Kidney (tissue), 14 donors: ENCODE measurements around the gene AKAP8. TPM values are rescaled to one million over a fixed set of nuclear protein-coding genes. Genes with fewer than 3 reads are reported as not detected.

Experiments
- DNase-seq, 5 donors: peaks; one replicate each; pipeline ENCODE4 v3.0.0-alpha.2; 2013 to 2020
- FAIRE-seq: peaks from 2 replicates; lab custom pipeline; 2012; peaks lifted over from hg19 to GRCh38; lab: Jason Lieb, UNC
- H3K27ac ChIP-seq, 2 donors: one replicate each; pipeline ENCODE4 v1.7.0; 2013; ENCODE audit warnings: low read depth in 2 of 2, low read length in 2 of 2, inconsistent platforms in 1 of 2
- H3K27me3 ChIP-seq: one replicate; pipeline ENCODE4 v1.7.1; 2013; ENCODE audit warnings: low read length, inconsistent platforms; ENCODE audit not compliant: control insufficient read depth, insufficient read depth
- H3K36me3 ChIP-seq, 3 donors: one replicate each; pipeline versions ENCODE4 v1.7.0 to v1.7.1; 2013; ENCODE audit warnings: low read length in 3 of 3, control low read depth in 1 of 3, inconsistent platforms in 1 of 3; ENCODE audit not compliant: insufficient read depth in 3 of 3, control insufficient read depth in 2 of 3
- H3K4me1 ChIP-seq, 3 donors: one replicate each; pipeline versions ENCODE4 v1.7.0 to v1.7.1; 2013; ENCODE audit warnings: low read length in 3 of 3, inconsistent platforms in 1 of 3, low read depth in 1 of 3; ENCODE audit not compliant: control insufficient read depth in 2 of 3, insufficient read depth in 2 of 3
- H3K4me3 ChIP-seq, 3 donors: one replicate each; pipeline versions ENCODE4 v1.7.0 to v1.8.1; 2013; ENCODE audit warnings: low read length in 3 of 3, control low read depth in 1 of 3, inconsistent platforms in 1 of 3
- H3K9ac ChIP-seq, 3 donors: one replicate each; pipeline versions ENCODE4 v1.7.0 to v1.7.1; 2013; ENCODE audit warnings: low read length in 3 of 3, control low read depth in 1 of 3, inconsistent platforms in 1 of 3
- H3K9me3 ChIP-seq, 3 donors: one replicate each; pipeline versions ENCODE4 v1.7.0 to v1.7.1; 2013; ENCODE audit warnings: low read length in 3 of 3, control low read depth in 1 of 3, inconsistent platforms in 1 of 3; ENCODE audit not compliant: control insufficient read depth in 2 of 3, insufficient read depth in 1 of 3
- CTCF ChIP-seq: IDR thresholded peaks from 3 replicates; pipeline ENCODE4 v1.5.1; 2012; ENCODE audit warnings: mild to moderate bottlenecking, moderate library complexity, borderline replicate concordance; ENCODE audit not compliant: insufficient read depth; ENCODE audit errors: extremely low read depth
- intact Hi-C: fragments of 100-400 bp; cut with DNase I; formaldehyde crosslinking; loops from one replicate; pipeline ENCODE4 v1.11.1; 2022
- polyA plus RNA-seq: library from polyadenylated mRNA; stranded (reverse); fragments of 350-450 nt; fragmentation: Illumina TruSeq; extraction: RNeasy Lipid Tissue Mini Kit (QIAGEN cat#74804); gene quantifications from one replicate; pipeline ENCODE4 v1.2.3, GENCODE V29; 2014; ENCODE audit warnings: low read depth, low replicate concordance; ENCODE audit not compliant: insufficient read depth
- total RNA-seq: library from RNA; stranded (reverse); fragmentation: NEBNext Ultra II Directional; extraction: Animal tissue kit (Norgen Biotek cat#: 25700); gene quantifications from one replicate; pipeline ENCODE4 v1.2.1, GENCODE V29; 2021
- donor health status: control.
- donor health status: control.
- donor health status: control.
- donor health status: control.
- donor health status: control.
- donor health status: DM: yes; HTN: yes; CAD: no.
- donor health status: Normal renal cell carcinoma (clear cell type).

Gene AKAP8
- total and polyA plus RNA-seq, 2 donors from 2014 or later = 11.5 to 60.2 TPM

- intact Hi-C loops = no loop called here
- Histone ChIP-seq H3K36me3 (no peaks in the 10 kb centered on the region), H3K9me3 (no peaks in the 10 kb centered on the region), H3K4me1 (peaks cover 6 to 60% (median 56%) of the 10 kb centered on the region in 3 donors), H3K9ac (no peak overlapping the region), H3K4me3 (no peak overlapping the region), H3K27me3 (no peaks in the 10 kb centered on the region), H3K27ac (no peak overlapping the region)
- FAIRE-seq (no peak), DNase-seq (no peak)
- TF ChIP-seq CTCF = no peak
Observed at GRCh38 chr19:15320116-15320515, 59.5 kb downstream of the AKAP8 start.

- no peak for TF ChIP-seq CTCF
Observed at GRCh38 chr19:15318241-15318691, 61.3 kb downstream of the AKAP8 start.

GRCh38 chr19:15317392-15318071, 62.1 kb downstream of the AKAP8 start:
- H3K4me1 ChIP-seq = peaks cover 6 to 61% (median 56%) of the 10 kb centered on the region in 3 donors
- H3K27me3 ChIP-seq = no peaks in the 10 kb centered on the region
- no peaks in the 10 kb centered on the region for H3K9me3 ChIP-seq
- H3K36me3 ChIP-seq = no peaks in the 10 kb centered on the region
- FAIRE-seq (no peak), DNase-seq (no peak)
- H3K9ac ChIP-seq = no peak overlapping the region
- TF ChIP-seq CTCF = no peak
- H3K4me3 ChIP-seq = no peak overlapping the region
- intact Hi-C loops = no loop called here
- H3K27ac ChIP-seq = peak overlapping the region in 1 of 2 donors; percentile 57

More at GRCh38 chr19:15318241-15318691, 61.3 kb downstream of the AKAP8 start:
- Histone ChIP-seq H3K9me3 (no peaks in the 10 kb centered on the region), H3K36me3 (no peaks in the 10 kb centered on the region), H3K27ac (peak overlapping the region; percentile 47 to 57), H3K4me3 (peak overlapping the region in 1 of 3 donors; percentile 10), H3K9ac (no peak overlapping the region), H3K4me1 (peaks cover 6 to 58% (median 53%) of the 10 kb centered on the region in 3 donors), H3K27me3 (no peaks in the 10 kb centered on the region)
- intact Hi-C loops = no loop called here
- FAIRE-seq (no peak), DNase-seq (no peak)

GRCh38 chr19:15316498-15316897, 63.1 kb downstream of the AKAP8 start:
- Histone ChIP-seq H3K36me3 (no peaks in the 10 kb centered on the region), H3K27me3 (no peaks in the 10 kb centered on the region), H3K4me3 (no peak overlapping the region), H3K27ac (peak overlapping the region in 1 of 2 donors; percentile 25), H3K4me1 (peaks cover 2 to 55% (median 52%) of the 10 kb centered on the region in 3 donors), H3K9ac (no peak overlapping the region), H3K9me3 (no peaks in the 10 kb centered on the region)
- intact Hi-C loops = no loop called here
- no peak for TF ChIP-seq CTCF
- FAIRE-seq (no peak), DNase-seq (no peak)
